DMS79 treated with DMSO at 0.1 percent for 48 hours (cell line): ENCODE results near the gene TJAP1.
"Not testable (repeated sequence)": the region's sequence is repeated elsewhere in the genome, so short reads cannot be mapped to it uniquely, and the experiment has no call there.

Source experiments
- DNase-seq: peaks from one replicate; lab custom pipeline; 2025; lab: John Stamatoyannopoulos, UW

The TJAP1 gene

GRCh38 chr6:43454290-43454695, 23.1 kb upstream of the TJAP1 start:
- no peak for DNase-seq

GRCh38 chr6:43454696-43455530, 22.5 kb upstream of the TJAP1 start:
- peak; percentile 38 for DNase-seq

- DNase-seq = peak; percentile 42
These were observed 21.6 kb upstream of the TJAP1 start, which contains the start of gene DLK2 for GRCh38 chr6:43455531-43456428. TSS of gene DLK2 (minus strand) at chr6:43455548. CDS start at chr6:43454825, 723 bp downstream.

- DNase-seq = peak; percentile 28
These were observed 19.7 kb upstream of the TJAP1 start for GRCh38 chr6:43457643-43458042.

- not testable (repeated sequence) for DNase-seq
These were observed 19.2 kb upstream of the TJAP1 start for GRCh38 chr6:43458154-43458553.

GRCh38 chr6:43459535-43459934, 17.8 kb upstream of the TJAP1 start:
- DNase-seq = no peak

GRCh38 chr6:43460032-43460431, 17.3 kb upstream of the TJAP1 start:
- DNase-seq = no peak

- DNase-seq = no peak
These were observed 15.4 kb upstream of the TJAP1 start for GRCh38 chr6:43461936-43462335.

GRCh38 chr6:43464337-43464736, 13.0 kb upstream of the TJAP1 start:
- DNase-seq = no peak

- no peak for DNase-seq
These were observed 11.4 kb upstream of the TJAP1 start for GRCh38 chr6:43465948-43466347.

GRCh38 chr6:43467265-43467664, 10.1 kb upstream of the TJAP1 start:
- not testable (repeated sequence) for DNase-seq

GRCh38 chr6:43467752-43468151, 9.6 kb upstream of the TJAP1 start:
- no peak for DNase-seq

GRCh38 chr6:43468240-43468639, 9.1 kb upstream of the TJAP1 start:
- no peak for DNase-seq

GRCh38 chr6:43468748-43469681, 8.4 kb upstream of the TJAP1 start:
- no peak for DNase-seq

GRCh38 chr6:43469947-43470346, 7.4 kb upstream of the TJAP1 start:
- no peak for DNase-seq

GRCh38 chr6:43471399-43471798, 6.0 kb upstream of the TJAP1 start:
- no peak for DNase-seq

GRCh38 chr6:43472515-43472914, 4.9 kb upstream of the TJAP1 start:
- no peak for DNase-seq

GRCh38 chr6:43475516-43475915, 1.9 kb upstream of the TJAP1 start:
- DNase-seq = no peak

GRCh38 chr6:43476746-43477145, 624 bp upstream of the TJAP1 start:
- no peak for DNase-seq

- no peak for DNase-seq
These were observed 620 bp downstream of the TJAP1 start for GRCh38 chr6:43478008-43478372.

- no peak for DNase-seq
These were observed 3.7 kb downstream of the TJAP1 start for GRCh38 chr6:43481075-43481474.
